Ramos (cell line): ENCODE measurements around the gene MLLT3.
"Not testable (repeated sequence)": the region's sequence is repeated elsewhere in the genome, so short reads cannot be mapped to it uniquely, and the experiment has no call there.

Experiments used
- in situ Hi-C: fragments of 300-500 bp; cut with MboI; formaldehyde crosslinking; loops from one replicate; pipeline ENCODE4 v1.14.3; 2022; ENCODE audit warnings: low sequenced_read_pairs; ENCODE audit not compliant: unreplicated experiment

Gene MLLT3

DNA sequence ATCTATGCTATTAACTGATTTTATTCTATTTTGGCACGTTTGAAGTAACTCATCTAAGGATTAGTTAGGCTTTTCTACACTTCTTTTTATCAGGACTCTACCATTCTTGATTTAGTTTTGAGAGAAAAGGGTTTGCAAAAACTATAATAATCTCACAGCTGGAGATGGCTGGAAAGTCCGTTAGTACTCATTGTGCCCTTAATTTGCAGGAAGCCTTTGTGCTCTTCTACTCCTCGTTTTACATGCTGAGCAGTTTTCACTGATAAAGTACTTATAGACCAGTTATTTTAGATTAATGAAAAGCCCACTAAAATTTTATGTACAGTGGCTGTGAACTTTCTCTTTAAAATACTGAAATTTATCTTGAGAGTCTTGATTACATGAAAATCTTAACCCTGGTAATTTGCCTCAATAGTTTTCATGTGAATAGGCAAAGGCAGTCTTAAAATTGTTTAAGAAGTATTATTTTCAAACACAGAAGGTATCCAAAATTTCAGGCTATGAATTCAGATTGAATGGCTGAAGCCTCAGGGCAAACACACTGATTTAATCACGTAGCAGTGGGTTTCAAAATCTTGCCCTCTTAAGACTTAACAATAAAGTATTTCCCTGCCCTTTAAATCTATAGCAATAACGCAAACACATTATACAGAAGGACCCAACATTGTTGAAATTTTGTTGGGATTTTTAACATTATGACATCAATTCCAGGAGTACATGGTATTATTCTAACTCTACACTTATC is 18.6 kb downstream of the MLLT3 start:
- in situ Hi-C loops = no loop called here

GRCh38 chr9:20601292-20601691 is 21.0 kb downstream of the MLLT3 start:
- in situ Hi-C loops = no loop called here

GRCh38 chr9:20599195-20599594 is 23.1 kb downstream of the MLLT3 start:
- in situ Hi-C loops = no loop called here

DNA sequence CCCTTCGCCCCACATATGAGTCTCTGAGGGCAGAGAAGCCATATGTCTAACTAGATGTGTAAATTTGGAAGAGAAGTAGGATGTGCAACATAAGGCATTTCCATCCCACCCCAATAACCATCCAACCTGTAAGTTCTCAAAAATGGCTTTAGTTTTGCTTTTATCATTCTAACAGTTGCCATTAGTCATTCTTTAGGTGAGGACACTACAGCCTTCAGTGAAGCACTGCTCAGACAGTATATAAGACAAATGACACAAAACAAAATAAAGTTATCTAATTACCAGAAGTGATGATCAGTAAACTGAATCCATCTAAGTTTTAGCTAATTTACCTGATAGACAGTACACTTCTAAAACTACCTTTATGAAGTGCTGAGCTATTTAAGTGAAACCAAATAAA is 23.9 kb downstream of the MLLT3 start:
- in situ Hi-C loops = no loop called here

DNA sequence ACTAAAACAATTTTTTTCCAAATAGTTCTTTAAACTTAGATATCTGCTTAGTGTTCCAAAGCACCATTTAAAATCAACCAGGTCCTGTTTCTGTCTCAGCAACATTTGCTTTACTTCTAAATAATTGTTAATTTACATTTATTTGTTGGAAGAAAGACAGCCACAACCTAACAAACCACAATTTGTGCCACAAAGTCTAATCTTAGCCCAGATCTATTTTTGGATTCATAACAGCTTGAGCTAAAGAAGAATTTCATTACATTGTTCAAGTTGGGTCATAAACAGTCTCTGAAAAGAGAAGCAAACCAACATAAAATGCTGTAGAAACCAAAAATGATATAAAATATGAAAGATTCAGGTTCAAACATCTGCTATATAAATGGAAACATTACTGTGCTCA is 24.4 kb downstream of the MLLT3 start:
- in situ Hi-C loops = no loop called here

GRCh38 chr9:20594608-20595007 is 27.7 kb downstream of the MLLT3 start:
- in situ Hi-C loops = no loop called here

DNA sequence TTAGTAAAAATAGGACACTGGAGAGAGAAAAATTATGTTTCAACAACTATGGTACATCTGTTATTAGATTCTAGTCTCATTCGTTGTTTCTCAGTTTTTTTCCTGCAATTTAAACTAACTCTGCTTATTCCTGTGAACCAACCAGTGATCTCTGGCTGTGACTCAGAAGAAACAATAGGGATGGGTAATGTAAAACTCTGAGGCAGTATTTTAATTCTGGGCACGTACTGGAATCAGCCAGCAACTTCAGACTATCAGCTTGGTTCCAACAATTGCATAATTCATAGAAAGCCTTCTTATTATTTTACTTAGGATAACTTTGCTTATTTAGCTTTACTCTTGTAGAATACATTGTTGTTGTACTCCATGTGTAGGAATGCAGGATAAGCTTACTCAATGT is 28.8 kb downstream of the MLLT3 start:
- in situ Hi-C loops = no loop called here

DNA sequence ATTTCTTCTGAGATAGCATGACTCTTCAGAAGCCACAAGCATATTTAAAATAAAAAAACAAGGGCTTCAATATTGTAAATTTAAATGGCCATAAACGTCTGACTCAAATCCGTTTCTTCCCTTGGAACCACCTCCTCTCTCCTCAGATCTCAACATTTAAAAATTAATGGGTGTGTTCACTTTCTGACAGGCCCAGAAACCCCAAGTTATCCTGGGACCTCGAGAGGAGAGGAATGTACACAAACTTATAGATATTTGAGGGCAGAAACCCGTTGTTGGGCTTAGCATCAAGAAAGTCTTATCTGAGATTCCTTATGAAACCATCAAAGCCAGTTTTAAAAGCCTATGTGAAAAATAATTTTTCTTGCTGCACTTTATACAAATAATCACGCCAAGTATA is 29.2 kb downstream of the MLLT3 start:
- in situ Hi-C loops = no loop called here

DNA sequence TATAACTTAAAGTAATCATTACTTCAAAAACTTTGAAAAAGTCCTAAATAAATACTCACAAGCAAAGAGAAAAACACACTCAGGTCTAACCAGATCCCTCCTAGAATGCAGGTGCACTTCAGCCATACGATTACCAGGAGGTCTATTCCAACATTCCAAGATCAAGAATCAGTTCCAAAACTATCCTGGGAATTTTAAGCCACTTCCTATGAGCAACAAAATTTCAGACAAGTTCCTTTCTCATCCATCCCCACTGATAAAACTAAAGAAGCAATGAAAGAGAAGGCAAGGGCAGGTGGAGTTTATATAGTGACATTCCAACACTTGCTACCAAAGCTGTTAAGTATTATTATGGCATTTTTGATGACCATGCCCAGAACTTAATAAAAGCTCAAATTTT is 29.6 kb downstream of the MLLT3 start:
- in situ Hi-C loops = no loop called here

DNA sequence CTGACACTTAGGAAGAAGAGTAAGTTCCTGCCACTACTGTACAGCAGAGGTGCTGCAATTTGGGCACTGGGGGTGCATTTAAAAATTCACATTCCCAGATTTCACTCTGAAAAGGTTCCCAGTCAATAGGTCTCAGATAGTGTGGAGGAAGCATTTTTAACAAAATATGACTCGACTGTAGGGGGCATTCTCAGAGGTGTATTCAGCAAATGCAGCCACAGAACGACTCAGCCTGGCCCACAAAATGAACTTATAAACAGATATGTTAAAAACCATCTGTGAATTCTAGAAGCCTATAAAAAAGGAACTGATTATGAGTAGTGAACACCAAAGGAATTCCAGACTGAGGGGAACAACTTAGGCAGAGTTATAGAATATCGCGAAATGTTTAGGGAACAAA is 31.1 kb downstream of the MLLT3 start:
- in situ Hi-C loops = no loop called here

- in situ Hi-C loops = no loop called here
Measured at GRCh38 chr9:20584968-20585643, 37.2 kb downstream of the MLLT3 start.

DNA sequence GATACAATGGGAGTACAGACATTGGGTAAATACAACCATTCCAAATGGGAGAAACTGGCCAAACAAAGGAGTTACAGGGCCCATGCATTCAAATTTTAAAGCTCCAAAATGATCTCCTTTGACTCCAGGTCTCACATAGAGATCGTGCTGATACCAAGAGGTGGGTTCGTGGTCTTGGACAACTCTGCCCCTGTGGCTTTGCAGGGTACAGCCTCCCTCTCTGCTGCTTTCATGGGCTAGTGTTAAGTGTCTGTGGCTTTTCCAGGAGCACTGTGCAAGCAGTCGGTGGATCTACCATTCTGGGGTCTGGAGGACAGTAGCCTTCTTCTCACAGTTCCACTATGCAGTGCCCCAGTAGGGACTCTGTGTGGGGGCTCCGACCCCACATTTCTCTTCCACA is 39.2 kb downstream of the MLLT3 start:
- in situ Hi-C loops = not testable (repeated sequence)

DNA sequence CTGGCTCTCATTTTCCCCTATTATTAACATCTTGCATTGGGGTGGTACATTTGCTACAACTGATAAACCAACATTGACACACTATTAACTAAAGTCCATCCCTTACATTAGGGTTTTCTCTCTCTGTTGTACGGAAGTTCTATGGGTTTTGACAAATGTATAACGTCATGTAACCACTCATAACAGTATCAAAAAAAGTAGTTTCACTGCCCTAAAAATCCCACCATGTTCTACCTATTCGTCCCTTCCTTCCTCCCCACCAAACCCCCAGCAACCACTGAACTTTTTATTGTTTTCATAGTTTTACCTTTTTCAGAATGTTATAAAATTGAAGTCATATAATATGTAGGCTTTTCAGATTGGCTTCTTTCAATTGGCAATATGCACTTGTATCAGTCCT is 40.1 kb downstream of the MLLT3 start:
- in situ Hi-C loops = no loop called here

- in situ Hi-C loops = no loop called here
Measured at GRCh38 chr9:20580673-20581072, 41.6 kb downstream of the MLLT3 start.

DNA sequence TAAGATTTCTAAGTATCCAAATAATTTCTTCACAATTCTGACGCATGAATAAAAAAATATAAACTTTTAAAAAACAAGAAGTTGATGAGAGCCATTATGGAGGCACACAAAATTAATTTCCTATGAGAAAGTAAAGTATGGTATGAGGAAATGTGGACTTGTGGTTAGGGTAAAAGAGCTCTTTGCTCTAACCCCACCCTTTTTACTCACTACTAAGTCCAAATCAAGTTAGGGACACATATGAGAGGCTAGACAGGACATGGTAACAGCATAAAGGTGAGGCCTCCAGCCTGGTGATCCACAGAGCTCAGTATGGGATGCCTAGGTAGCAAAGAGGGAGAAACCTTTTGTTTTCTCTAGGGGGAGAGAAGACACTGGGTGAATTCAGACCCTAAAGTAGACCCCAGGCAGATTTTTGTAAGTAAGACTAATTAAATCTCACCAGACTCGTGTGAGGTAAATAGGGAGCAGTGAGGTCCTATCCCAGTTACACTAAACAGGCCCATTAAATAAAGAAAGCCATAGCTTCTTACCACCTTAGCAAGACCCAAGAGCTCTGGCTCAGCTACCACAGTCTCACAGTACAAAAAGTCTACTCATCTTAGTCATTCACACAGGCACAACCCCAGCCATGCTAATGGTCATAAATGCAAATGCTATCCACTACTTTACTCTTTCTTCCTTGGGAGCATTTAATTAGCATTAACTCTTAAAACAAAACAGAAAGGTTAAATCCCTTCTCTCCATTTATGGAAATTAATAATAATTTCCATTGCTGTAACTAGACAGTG is 42.6 kb downstream of the MLLT3 start:
- in situ Hi-C loops = no loop called here

- in situ Hi-C loops = no loop called here
Measured at GRCh38 chr9:20573023-20573422, 49.3 kb downstream of the MLLT3 start.

GRCh38 chr9:20570756-20571155 is 51.5 kb downstream of the MLLT3 start:
- in situ Hi-C loops = no loop called here

DNA sequence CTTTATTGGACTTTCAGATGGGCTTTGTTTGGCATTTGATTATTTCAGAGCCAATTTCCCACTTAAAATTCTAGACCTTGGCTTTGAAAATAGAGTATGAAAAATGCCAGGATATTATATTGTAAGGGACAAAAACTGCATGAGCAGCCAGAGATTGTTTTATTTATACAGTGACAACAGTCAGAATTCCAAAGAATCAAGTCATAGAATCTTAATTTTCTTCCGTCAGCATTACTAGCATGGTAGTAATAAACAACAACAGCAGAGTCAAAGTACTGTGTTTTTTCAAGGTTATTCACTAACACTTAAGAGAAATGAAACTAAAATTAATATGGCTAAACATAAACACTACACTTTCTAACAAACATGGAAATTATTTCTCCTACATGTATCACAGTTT is 52.2 kb downstream of the MLLT3 start:
- in situ Hi-C loops = no loop called here

DNA sequence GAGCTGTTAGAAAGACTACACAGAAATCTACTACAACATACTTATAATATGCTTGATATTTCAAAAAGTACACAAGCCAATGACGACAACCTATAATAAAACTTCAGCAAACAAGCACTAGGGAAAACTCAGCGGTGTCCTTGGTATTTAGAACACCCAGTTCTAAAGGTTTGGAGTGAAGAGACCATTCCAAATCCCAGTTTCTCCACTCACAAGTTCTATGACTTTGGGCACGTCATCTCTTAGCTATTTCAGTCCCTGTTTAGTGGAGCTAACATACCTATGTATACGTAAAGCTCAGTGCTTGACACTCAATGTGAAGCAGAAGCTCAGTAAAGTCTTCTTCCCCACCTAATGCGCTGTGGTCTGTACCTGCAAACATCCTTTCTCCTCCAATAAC is 52.8 kb downstream of the MLLT3 start:
- in situ Hi-C loops = no loop called here

GRCh38 chr9:20568400-20568799 is 53.9 kb downstream of the MLLT3 start:
- in situ Hi-C loops = no loop called here

DNA sequence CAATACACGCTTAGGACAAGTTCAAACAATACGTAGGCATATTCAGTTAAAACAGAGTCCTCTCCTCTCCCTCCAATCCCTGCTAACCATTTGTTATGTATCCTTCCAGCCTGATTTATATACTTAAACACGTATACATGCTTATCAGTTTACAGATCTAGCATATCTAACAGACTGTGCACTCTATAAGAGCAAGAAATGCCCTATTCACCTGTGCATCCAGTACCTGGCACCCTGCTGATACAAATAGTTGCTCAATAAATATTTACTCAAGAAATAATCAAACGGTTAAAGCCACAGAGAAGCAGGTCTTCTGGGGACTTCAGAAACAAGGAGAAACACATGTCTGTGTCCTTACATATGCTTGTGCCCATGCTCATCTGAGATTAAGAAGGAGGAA is 55.9 kb downstream of the MLLT3 start:
- in situ Hi-C loops = no loop called here
